Type B pancreatic cell (in vitro differentiated cells): ENCODE results near the gene VCX. TPM values are rescaled to one million over a fixed set of nuclear protein-coding genes. Genes with fewer than 3 reads are reported as not detected.
"Not testable (repeated sequence)": the region's sequence is repeated elsewhere in the genome, so short reads cannot be mapped to it uniquely, and the experiment has no call there.

Source experiments
- DNase-seq: peaks from one replicate; pipeline ENCODE4 v3.0.0; 2021; ENCODE audit warnings: mixed read lengths; ENCODE audit not compliant: unreplicated experiment; ENCODE audit errors: extremely low spot score
- H3K27ac Mint-ChIP-seq: 2 replicates; pipeline ENCODE4 v1.8.0; 2021; ENCODE audit warnings: mild to moderate bottlenecking, mixed read lengths
- H3K27me3 Mint-ChIP-seq: 2 replicates; pipeline ENCODE4 v1.8.0; 2021; ENCODE audit warnings: mixed read lengths
- H3K36me3 Mint-ChIP-seq: 2 replicates; pipeline ENCODE4 v1.8.0; 2021; ENCODE audit warnings: mixed read lengths
- H3K4me1 Mint-ChIP-seq: one replicate; pipeline ENCODE4 v1.8.0; 2021; ENCODE audit warnings: mixed read lengths; ENCODE audit not compliant: unreplicated experiment
- H3K4me3 Mint-ChIP-seq: 2 replicates; pipeline ENCODE4 v1.8.0; 2021; ENCODE audit warnings: mild to moderate bottlenecking, mixed read lengths
- H3K9me3 Mint-ChIP-seq: 2 replicates; pipeline ENCODE4 v1.8.0; 2021; ENCODE audit warnings: mixed read lengths
- long read RNA-seq: library from polyadenylated mRNA; unstranded; transcript quantifications from one replicate; pipeline ENCODE4 v2.0.0, GENCODE V29; 2020
- total RNA-seq: library from RNA; stranded (reverse); gene quantifications from 2 replicates; pipeline ENCODE4 v1.2.1, GENCODE V29; 2021; ENCODE audit warnings: low replicate concordance
- TF ChIP-seq, protein P1 (sequence below): fragments of 200-600 bp; sonication (generic); conservative IDR thresholded peaks from 2 replicates; pipeline ENCODE4 v1.5.0; 2021; ENCODE audit warnings: antibody characterized with exemption, mild to moderate bottlenecking

VCX gene
- total RNA-seq: not detected in 2 replicates
- long read RNA-seq: 0 reads

DNA sequence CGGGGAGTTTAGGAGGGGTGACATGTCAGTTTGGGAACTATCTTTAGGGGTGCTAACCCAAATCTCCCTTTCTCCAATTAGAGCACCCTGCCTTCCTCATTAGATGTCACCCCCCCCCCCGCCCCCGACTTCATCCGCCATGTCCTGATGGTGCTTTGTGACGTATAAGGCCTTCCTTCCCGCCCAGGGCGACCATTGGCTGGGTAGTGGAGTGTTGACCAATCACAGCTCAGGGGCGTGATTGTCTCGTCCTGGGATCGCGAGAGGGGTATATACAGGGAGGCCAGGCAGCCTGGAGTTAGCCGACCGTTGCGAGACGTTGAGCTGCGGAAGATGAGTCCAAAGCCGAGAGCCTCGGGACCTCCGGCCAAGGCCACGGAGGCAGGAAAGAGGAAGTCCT lies at the start of gene VCX:
VCX (plus strand) TSS at position 301 of the 400 bp plus-strand sequence; CDS start at position 334, 33 bp downstream.
- H3K4me1 Mint-ChIP-seq, DNase-seq, H3K4me3 Mint-ChIP-seq, H3K9me3 Mint-ChIP-seq, H3K36me3 Mint-ChIP-seq, H3K27ac Mint-ChIP-seq, H3K27me3 Mint-ChIP-seq: not testable (repeated sequence)

DNA sequence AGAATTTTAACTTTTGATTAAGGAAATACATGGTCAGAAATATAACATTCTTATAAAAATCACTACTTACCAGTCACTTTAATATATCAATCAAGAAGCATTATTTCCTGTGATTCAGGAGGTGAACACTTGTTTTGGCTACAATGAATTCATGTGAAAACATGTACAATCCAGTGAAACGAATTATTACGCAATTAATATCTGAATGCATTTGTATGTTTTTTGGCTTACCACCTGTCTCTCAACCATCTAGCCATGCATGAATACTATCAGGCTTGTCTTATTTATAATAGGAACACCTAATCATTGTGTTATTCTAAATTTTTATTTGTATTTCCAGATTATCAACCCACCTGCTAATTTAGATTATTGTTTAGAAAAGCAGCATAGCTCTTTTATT lies 44.6 kb upstream of the VCX start:
- Mint-ChIP-seq H3K27ac (no peak overlapping the region), H3K4me3 (no peak overlapping the region), H3K4me1 (no peaks in the 10 kb centered on the region), H3K27me3 (peaks cover 7% of the 10 kb centered on the region), H3K9me3 (no peaks in the 10 kb centered on the region), H3K36me3 (no peaks in the 10 kb centered on the region)
- no peak for DNase-seq
- TF ChIP-seq, protein P1, sequence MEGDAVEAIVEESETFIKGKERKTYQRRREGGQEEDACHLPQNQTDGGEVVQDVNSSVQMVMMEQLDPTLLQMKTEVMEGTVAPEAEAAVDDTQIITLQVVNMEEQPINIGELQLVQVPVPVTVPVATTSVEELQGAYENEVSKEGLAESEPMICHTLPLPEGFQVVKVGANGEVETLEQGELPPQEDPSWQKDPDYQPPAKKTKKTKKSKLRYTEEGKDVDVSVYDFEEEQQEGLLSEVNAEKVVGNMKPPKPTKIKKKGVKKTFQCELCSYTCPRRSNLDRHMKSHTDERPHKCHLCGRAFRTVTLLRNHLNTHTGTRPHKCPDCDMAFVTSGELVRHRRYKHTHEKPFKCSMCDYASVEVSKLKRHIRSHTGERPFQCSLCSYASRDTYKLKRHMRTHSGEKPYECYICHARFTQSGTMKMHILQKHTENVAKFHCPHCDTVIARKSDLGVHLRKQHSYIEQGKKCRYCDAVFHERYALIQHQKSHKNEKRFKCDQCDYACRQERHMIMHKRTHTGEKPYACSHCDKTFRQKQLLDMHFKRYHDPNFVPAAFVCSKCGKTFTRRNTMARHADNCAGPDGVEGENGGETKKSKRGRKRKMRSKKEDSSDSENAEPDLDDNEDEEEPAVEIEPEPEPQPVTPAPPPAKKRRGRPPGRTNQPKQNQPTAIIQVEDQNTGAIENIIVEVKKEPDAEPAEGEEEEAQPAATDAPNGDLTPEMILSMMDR: no peak

DNA sequence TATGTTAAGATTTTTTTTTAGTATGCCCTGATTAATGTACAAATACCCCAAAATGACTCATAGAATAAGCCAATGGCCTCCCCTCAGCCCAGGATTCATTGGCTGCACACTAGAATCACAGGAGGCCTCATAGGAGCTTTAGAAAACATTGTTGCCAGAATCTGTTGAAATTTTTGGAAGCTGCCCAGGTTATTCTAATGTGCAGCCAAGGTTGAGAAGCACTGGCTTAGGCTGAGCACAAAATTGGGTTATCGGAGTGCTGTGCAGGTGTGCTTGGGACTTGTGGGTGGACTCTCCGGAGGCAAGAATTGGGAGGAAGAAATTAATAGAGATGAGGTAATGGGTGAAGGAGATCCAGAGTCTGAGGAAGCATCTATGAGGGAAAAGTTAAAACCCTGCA lies 41.3 kb upstream of the VCX start:
- Mint-ChIP-seq H3K9me3 (no peaks in the 10 kb centered on the region), H3K4me1 (no peaks in the 10 kb centered on the region), H3K27me3 (peaks cover 7% of the 10 kb centered on the region), H3K36me3 (no peaks in the 10 kb centered on the region), H3K27ac (no peak overlapping the region), H3K4me3 (no peak overlapping the region)
- TF ChIP-seq, protein P1: no peak
- no peak for DNase-seq

DNA sequence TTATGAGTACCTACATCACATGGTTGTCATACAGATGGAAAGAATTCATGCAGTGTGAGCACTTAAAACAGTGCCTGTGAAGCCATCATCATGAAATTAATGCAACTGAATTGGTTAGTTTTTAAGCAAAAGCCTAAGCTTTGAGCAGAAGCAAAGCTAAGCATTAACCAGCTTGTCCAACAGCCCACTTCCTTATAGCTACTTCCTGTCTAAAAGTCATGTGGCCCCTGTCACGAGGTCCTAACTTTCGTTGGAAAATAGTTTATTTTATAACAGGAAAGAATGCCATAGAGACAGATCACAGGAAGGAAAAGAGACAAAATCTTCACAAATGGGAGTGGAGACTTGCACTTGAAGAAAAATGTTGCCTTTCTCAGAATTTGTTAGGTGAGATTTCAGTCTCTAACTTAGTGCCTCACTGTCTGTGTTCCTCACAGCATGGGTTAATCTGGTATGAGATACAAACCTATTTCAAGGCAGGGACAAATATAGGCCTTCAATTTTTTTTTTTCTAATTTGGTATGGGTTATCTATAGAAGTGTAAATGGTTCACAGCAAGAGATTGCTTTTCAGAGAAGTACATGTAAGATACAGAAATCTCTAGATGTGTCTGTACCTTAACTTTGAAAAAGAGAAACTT lies 27.7 kb upstream of the VCX start:
- TF ChIP-seq, protein P1: no peak
- Mint-ChIP-seq H3K9me3 (peaks cover 5% of the 10 kb centered on the region), H3K4me1 (no peaks in the 10 kb centered on the region), H3K27ac (no peak overlapping the region), H3K36me3 (no peaks in the 10 kb centered on the region), H3K4me3 (no peak overlapping the region), H3K27me3 (peaks cover 8% of the 10 kb centered on the region)
- no peak for DNase-seq

DNA sequence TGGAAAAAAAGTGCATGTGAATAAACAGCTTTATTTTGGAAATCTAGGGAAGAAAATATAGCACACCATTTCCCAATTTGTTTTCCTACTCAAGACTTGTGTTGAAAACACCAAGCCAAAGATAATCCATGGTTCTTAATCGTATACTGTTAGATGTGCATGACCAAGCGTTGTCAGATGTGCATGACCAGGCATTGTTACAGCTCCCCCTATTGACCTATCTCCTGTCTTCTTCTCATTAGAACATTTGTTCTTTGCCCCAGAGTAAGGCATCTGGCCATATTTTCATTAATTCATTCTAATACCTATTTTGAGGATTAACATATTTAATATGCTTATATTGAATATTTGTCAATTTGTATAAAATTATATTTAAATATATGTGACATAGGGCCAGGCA lies 14.4 kb upstream of the VCX start:
- H3K4me3 Mint-ChIP-seq: no peak overlapping the region
- peaks cover 3% of the 10 kb centered on the region for H3K27me3 Mint-ChIP-seq
- no peak overlapping the region for H3K27ac Mint-ChIP-seq
- no peaks in the 10 kb centered on the region for H3K4me1 Mint-ChIP-seq
- H3K36me3 Mint-ChIP-seq: no peaks in the 10 kb centered on the region
- TF ChIP-seq, protein P1: peak; percentile 46
- H3K9me3 Mint-ChIP-seq: no peaks in the 10 kb centered on the region
- DNase-seq: no peak

DNA sequence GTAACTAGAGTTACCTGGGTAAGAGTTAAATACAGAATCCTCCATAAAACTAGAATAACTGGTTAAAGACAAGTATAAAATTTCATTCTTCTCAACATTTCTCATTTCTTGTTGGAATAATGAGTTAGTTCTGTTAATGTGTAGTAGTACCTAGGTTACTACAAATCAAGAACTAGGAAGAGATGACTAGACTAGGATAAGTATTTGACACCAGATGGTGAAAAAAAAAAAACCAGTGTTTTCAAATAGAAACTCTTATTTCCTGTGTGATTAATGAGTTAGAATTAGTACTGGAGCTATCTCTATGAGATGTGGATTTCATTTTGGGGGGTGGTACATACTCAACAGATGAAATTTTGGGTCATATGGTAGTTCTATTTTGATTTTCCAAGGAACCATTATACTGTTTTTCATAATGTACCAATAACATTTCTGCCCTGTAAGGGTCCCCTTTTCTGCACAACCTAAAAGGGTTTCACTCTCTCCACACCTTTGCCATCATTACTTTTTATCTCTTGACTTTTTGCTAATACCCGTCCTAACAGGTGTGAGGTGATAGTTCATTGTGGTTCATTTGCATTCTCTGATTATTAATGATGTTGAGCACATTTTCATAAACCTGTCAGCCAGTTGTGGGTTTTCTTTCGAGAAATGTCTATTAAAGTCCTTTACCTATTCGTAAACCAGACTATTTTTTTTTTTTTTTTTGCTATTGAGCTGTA lies 1.7 kb upstream of the VCX start:
- DNase-seq: no peak
- TF ChIP-seq, protein P1: no peak

More for the DNA sequence above, 1.7 kb upstream of the VCX start:
- Mint-ChIP-seq H3K9me3 (no peaks in the 10 kb centered on the region), H3K4me3 (no peak overlapping the region), H3K27ac (no peak overlapping the region), H3K36me3 (no peaks in the 10 kb centered on the region), H3K4me1 (no peaks in the 10 kb centered on the region), H3K27me3 (no peaks in the 10 kb centered on the region)
